NCI-H2107 treated with DMSO at 0.1 percent for 48 hours (cell line): Measurements from ENCODE around the gene KIAA0040.
"Not testable (repeated sequence)": the region's sequence is repeated elsewhere in the genome, so short reads cannot be mapped to it uniquely, and the experiment has no call there.

Experiments
- DNase-seq: peaks from one replicate; lab custom pipeline; 2025; ENCODE audit not compliant: unreplicated experiment; lab: John Stamatoyannopoulos, UW

The KIAA0040 gene

GRCh38 chr1:175108331-175108820 lies 84.2 kb downstream of the KIAA0040 start:
- not testable (repeated sequence) for DNase-seq
